HepG2 (cell line): ENCODE results near the gene VAV2.

Experiments used
- ARHGAP35 ChIP-seq: sonication (generic); formaldehyde crosslinking; IDR thresholded peaks from 2 replicates; pipeline ENCODE4 v1.9.0; 2022; ENCODE audit warnings: mild to moderate bottlenecking, inconsistent platforms, moderate library complexity, missing genetic modification reagents, borderline replicate concordance
- CEBPB ChIP-seq: IDR thresholded peaks from 2 replicates; pipeline ENCODE4 v1.6.1; 2011; ENCODE audit warnings: low read depth, low read length, improper control_type of control experiment, borderline replicate concordance
- CEBPG ChIP-seq: IDR thresholded peaks from 2 replicates; pipeline ENCODE4 v1.6.1; 2016
- GABPA ChIP-seq, 2 experiments: IDR thresholded peaks; 2 replicates each; pipeline ENCODE4 v1.6.1; 2011 to 2016; ENCODE audit warnings: low read depth in 2 of 2, low read length in 1 of 2, missing biosample characterization in 1 of 2, missing genetic modification characterization in 1 of 2
- KAT2B ChIP-seq: fragments of 150-350 bp; IDR thresholded peaks from 2 replicates; pipeline ENCODE4 v1.6.1; 2014; ENCODE audit warnings: low read depth, low read length, borderline replicate concordance
- KDM6A ChIP-seq: IDR thresholded peaks from 2 replicates; pipeline ENCODE4 v1.6.1; 2016; ENCODE audit warnings: low read depth
- POLR2A ChIP-seq, 2 experiments: IDR thresholded peaks; 2 replicates each; pipeline ENCODE4 v1.6.1; 2011; ENCODE audit warnings: low read depth in 2 of 2, low read length in 2 of 2, mild to moderate bottlenecking in 1 of 2, moderate library complexity in 1 of 2; ENCODE audit not compliant: insufficient read depth in 1 of 2
- SP4 ChIP-seq: sonication (generic); formaldehyde crosslinking; IDR thresholded peaks from 2 replicates; pipeline ENCODE4 v1.8.1; 2023; ENCODE audit warnings: mild to moderate bottlenecking, missing genetic modification reagents
- TGIF2 ChIP-seq: IDR thresholded peaks from 2 replicates; pipeline ENCODE4 v1.6.1; 2016; ENCODE audit warnings: control low read depth, missing compliant biosample characterization
- ZFP36L1 ChIP-seq: sonication (generic); formaldehyde crosslinking; IDR thresholded peaks from 2 replicates; pipeline ENCODE4 v1.8.0; 2022; ENCODE audit warnings: mild to moderate bottlenecking, missing genetic modification reagents, moderate library complexity
- ZFP90 ChIP-seq: sonication (generic); formaldehyde crosslinking; IDR thresholded peaks from 2 replicates; pipeline ENCODE4 v1.8.0; 2022; ENCODE audit warnings: missing genetic modification reagents, mild to moderate bottlenecking, inconsistent platforms, borderline replicate concordance
- ZNF30 ChIP-seq: sonication (generic); formaldehyde crosslinking; IDR thresholded peaks from 2 replicates; pipeline ENCODE4 v1.5.0; 2020; ENCODE audit warnings: mild to moderate bottlenecking, missing genetic modification reagents
- ZNF460 ChIP-seq: sonication (generic); formaldehyde crosslinking; IDR thresholded peaks from 2 replicates; pipeline ENCODE4 v1.5.1; 2020; ENCODE audit warnings: missing genetic modification reagents, mild to moderate bottlenecking, borderline replicate concordance
- ZNF770 ChIP-seq: sonication (generic); formaldehyde crosslinking; IDR thresholded peaks from 2 replicates; pipeline ENCODE4 v1.5.0; 2020; ENCODE audit warnings: mild to moderate bottlenecking, missing genetic modification reagents

DNA sequence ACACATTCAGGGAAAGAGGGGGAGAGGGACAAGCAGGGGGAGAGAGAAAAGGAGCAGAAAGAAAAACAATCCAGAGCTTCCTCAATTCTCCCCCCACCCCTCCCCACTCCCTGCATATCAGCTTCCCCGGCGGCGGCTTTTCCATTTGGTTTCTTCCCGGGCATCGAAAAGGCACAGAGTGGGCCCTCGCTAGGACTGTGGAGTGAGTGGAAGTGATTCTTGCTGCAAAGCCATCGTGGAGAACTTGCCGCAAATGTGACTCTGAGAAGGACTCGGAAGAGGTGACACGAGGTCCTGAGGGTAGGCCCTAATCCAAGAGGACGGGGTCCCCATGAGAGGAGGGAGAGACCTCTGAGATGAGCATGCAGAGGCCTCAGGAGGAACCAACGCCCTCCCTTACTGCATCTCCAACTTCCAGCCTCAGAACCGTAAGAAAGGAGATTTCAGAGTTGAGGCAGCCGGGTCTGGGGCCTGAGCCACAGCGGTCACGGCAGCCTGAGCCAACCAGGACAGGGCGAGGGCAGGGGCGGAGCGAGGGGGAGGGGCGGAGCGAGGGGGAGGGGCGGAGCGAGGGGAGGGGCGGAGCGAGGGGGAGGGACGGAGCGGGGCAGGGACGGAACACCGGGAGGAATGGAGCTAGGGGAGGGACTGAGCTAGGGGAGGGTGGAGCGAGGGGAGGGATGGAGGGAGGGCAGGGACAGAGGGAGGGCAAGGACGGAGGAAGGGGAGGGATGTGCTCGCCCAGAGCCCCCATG, 232.8 kb downstream of the VAV2 start:
- no peak for TF ChIP-seq KAT2B
- TF ChIP-seq SP4 (CRISPR knock-in tag), result no peak
- TF ChIP-seq ARHGAP35 (CRISPR knock-in tag), result no peak
- TF ChIP-seq ZNF770 (CRISPR knock-in tag), result no peak
- TF ChIP-seq POLR2A (IDR thresholded peaks at IDR 0.05; ENCODE audit: insufficient read depth in 1 of 2, low read depth in 2 of 2, low read length in 2 of 2), result no peak
- no peak for TF ChIP-seq ZNF460 (CRISPR knock-in tag)
- TF ChIP-seq CEBPB, result no peak
- TF ChIP-seq KDM6A (CRISPR knock-in tag), result no peak
- TF ChIP-seq ZNF30 (CRISPR knock-in tag), result no peak
- TF ChIP-seq ZFP36L1, result no peak
- TF ChIP-seq GABPA (IDR thresholded peaks at IDR 0.05; ENCODE audit: low read depth, low read length), result no peak
- no peak for TF ChIP-seq GABPA (CRISPR knock-in tag; IDR thresholded peaks at IDR 0.05; ENCODE audit: low read depth)
- no peak for TF ChIP-seq TGIF2 (CRISPR knock-in tag)
- no peak for TF ChIP-seq ZFP90 (CRISPR knock-in tag)
- TF ChIP-seq CEBPG, result no peak
